VCaP (cell line): ENCODE measurements around the gene ROGDI.

Source experiments
- H3K27ac ChIP-seq: fragments of 450-650 bp; 2 replicates; pipeline ENCODE4 v1.5.1; 2017
- CTCF ChIP-seq: fragments of 450-650 bp; conservative IDR thresholded peaks from 2 replicates; pipeline ENCODE4 v1.5.1; 2017; ENCODE audit warnings: mild to moderate bottlenecking, moderate library complexity

Gene ROGDI

GRCh38 chr16:4749700-4750257 lies 52.7 kb downstream of the ROGDI start:
- no peak for TF ChIP-seq CTCF
- no peak overlapping the region for H3K27ac ChIP-seq

GRCh38 chr16:4748682-4749411 lies 53.6 kb downstream of the ROGDI start:
- no peak for TF ChIP-seq CTCF
- no peak overlapping the region for H3K27ac ChIP-seq

- no peak overlapping the region for H3K27ac ChIP-seq
Measured at GRCh38 chr16:4747906-4748681, 54.3 kb downstream of the ROGDI start.

GRCh38 chr16:4746991-4747574 lies 55.4 kb downstream of the ROGDI start:
- H3K27ac ChIP-seq: no peak overlapping the region
- no peak for TF ChIP-seq CTCF

More at GRCh38 chr16:4747906-4748681, 54.3 kb downstream of the ROGDI start:
- TF ChIP-seq CTCF: no peak
